PFSK-1 (cell line): ENCODE data around the gene POLR2F.

Experiments
- FOXP2 ChIP-seq: optimal IDR thresholded peaks from 2 replicates; pipeline ENCODE3; 2011; ENCODE audit warnings: borderline replicate concordance, control low read depth, inconsistent platforms; ENCODE audit not compliant: insufficient read depth; ENCODE audit errors: extremely low read length, extremely low read depth
- POLR2AphosphoS5 ChIP-seq: IDR thresholded peaks from 2 replicates; pipeline ENCODE4 v1.6.1; 2012; ENCODE audit warnings: low read depth, mild to moderate bottlenecking, control low read depth, low read length, moderate library complexity
- REST ChIP-seq, 2 experiments: IDR thresholded peaks; 2 replicates each; pipeline versions ENCODE4 v1.6.1 to v1.8.0; 2011 to 2012; ENCODE audit warnings: low read depth in 2 of 2, low read length in 2 of 2, control low read depth in 1 of 2, inconsistent platforms in 1 of 2, mild to moderate bottlenecking in 1 of 2, moderate library complexity in 1 of 2; ENCODE audit not compliant: insufficient read depth in 1 of 2
- SIN3A ChIP-seq: IDR thresholded peaks from 2 replicates; pipeline ENCODE4 v1.6.1; 2012; ENCODE audit warnings: mild to moderate bottlenecking, low read length, moderate library complexity, borderline replicate concordance; ENCODE audit not compliant: insufficient read depth
- TAF1 ChIP-seq: IDR thresholded peaks from 2 replicates; pipeline ENCODE4 v1.6.1; 2012; ENCODE audit warnings: low read length, control low read depth, borderline replicate concordance; ENCODE audit not compliant: insufficient read depth

POLR2F gene

GRCh38 chr22:37968452-37969251, 15.2 kb downstream of the POLR2F start:
- TF ChIP-seq TAF1 (no peak), POLR2AphosphoS5 (no peak), FOXP2 (no peak), SIN3A (no peak), REST (IDR thresholded peaks at IDR 0.05; ENCODE audit: insufficient read depth in 1 of 2, low read depth in 2 of 2, low read length in 2 of 2) (no peak)

- no peak for TF ChIP-seq FOXP2
- no peak for TF ChIP-seq REST (IDR thresholded peaks at IDR 0.05; ENCODE audit: insufficient read depth in 1 of 2, low read depth in 2 of 2, low read length in 2 of 2)
- no peak for TF ChIP-seq SIN3A
- no peak for TF ChIP-seq TAF1
- no peak for TF ChIP-seq POLR2AphosphoS5
Measured at GRCh38 chr22:37970864-37971263, 17.4 kb downstream of the POLR2F start.

- TF ChIP-seq REST (IDR thresholded peaks at IDR 0.05; ENCODE audit: insufficient read depth in 1 of 2, low read depth in 2 of 2, low read length in 2 of 2) (no peak), FOXP2 (no peak), POLR2AphosphoS5 (no peak), SIN3A (no peak), TAF1 (no peak)
Measured at GRCh38 chr22:37971475-37972434, 18.3 kb downstream of the POLR2F start.

- TF ChIP-seq REST (IDR thresholded peaks at IDR 0.05; ENCODE audit: insufficient read depth in 1 of 2, low read depth in 2 of 2, low read length in 2 of 2), result no peak
- no peak for TF ChIP-seq SIN3A
- TF ChIP-seq TAF1, result no peak
- TF ChIP-seq POLR2AphosphoS5, result no peak
- TF ChIP-seq FOXP2, result no peak
Measured at GRCh38 chr22:37972527-37972926, 19.0 kb downstream of the POLR2F start.
